ENCODE measurements around the gene CATSPER2. TPM values are rescaled to one million over a fixed set of nuclear protein-coding genes. Genes with fewer than 3 reads are reported as not detected.
"Not testable (repeated sequence)": the region's sequence is repeated elsewhere in the genome, so short reads cannot be mapped to it uniquely, and the experiment has no call there.

The CATSPER2 gene
- total RNA-seq, 2 experiments from 2014 or later: 13.9 to 15.3 TPM

DNA sequence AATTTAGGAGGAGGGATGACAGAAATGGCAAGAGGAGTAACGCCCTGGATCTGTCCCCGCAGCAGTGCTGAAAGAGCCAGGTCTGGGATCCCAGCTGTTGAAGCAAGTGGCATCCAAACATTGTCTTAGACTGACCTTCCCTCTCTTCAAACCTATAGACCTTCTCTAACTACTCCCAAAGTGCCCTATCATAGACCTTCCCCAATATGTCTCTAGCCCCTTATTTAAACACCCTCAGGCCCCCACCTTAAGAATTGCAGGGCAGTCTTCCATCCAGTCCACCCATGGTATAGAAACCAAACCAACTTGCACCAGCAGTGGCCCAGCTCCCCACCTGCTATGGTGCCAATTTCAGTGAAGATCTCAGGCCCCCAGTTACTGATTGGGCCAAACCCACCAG lies 48.4 kb downstream of the CATSPER2 start:
- DNase-seq (ENCODE audit: low spot score); POLR2A ChIA-PET; H3K4me3 ChIP-seq (ENCODE audit: low read depth, low read length, poor library complexity, severe bottlenecking); BruUV-seq (replicated peaks); H3K4me2 ChIP-seq (ENCODE audit: low read length); H3K27ac ChIP-seq (ENCODE audit: low read depth, low read length, poor library complexity, severe bottlenecking); H2AFZ ChIP-seq (ENCODE audit: low read length); H4K20me1 ChIP-seq (ENCODE audit: insufficient read depth, low read length); intact Hi-C loops (cut with micrococcal nuclease; ENCODE audit: unreplicated experiment); H3K79me2 ChIP-seq (ENCODE audit: insufficient read depth, low read depth, low read length); H3K36me3 ChIP-seq (ENCODE audit: insufficient read depth, low read length); H3K9me3 ChIP-seq (ENCODE audit: low read length); CTCF ChIA-PET (ENCODE audit: unreplicated experiment); H3K4me1 ChIP-seq (ENCODE audit: insufficient read depth, low read length, poor library complexity, severe bottlenecking); H3K9me2 ChIP-seq (ENCODE audit: insufficient read depth, low read length): not testable (repeated sequence)

DNA sequence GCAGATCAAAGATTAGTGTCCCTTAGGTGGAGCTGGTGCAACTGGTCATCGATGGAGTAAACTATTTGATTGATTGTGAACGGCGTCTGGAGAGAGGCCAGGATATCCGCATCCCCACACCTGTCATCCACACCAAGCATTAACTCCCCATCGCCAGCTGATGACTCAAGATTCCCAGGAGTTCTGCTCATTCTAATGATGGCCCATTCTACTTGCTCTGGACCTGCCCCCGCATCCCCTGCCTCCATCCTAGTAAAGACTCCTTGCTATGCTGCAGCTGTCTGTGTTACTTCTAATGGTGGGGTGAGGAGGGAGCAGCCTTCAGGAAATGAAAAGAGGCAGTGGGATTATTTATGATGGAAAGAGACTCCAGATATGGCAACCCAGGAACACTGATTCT lies 49.5 kb downstream of the CATSPER2 start:
- BruUV-seq (replicated peaks); H3K9me2 ChIP-seq (ENCODE audit: insufficient read depth, low read length); CTCF ChIA-PET (ENCODE audit: unreplicated experiment); H3K27ac ChIP-seq (ENCODE audit: low read depth, low read length, poor library complexity, severe bottlenecking); H4K20me1 ChIP-seq (ENCODE audit: insufficient read depth, low read length); intact Hi-C loops (cut with micrococcal nuclease; ENCODE audit: unreplicated experiment); DNase-seq (ENCODE audit: low spot score); H3K4me2 ChIP-seq (ENCODE audit: low read length); H3K4me3 ChIP-seq (ENCODE audit: low read depth, low read length, poor library complexity, severe bottlenecking); H2AFZ ChIP-seq (ENCODE audit: low read length); POLR2A ChIA-PET; H3K36me3 ChIP-seq (ENCODE audit: insufficient read depth, low read length); H3K9me3 ChIP-seq (ENCODE audit: low read length); H3K4me1 ChIP-seq (ENCODE audit: insufficient read depth, low read length, poor library complexity, severe bottlenecking); H3K79me2 ChIP-seq (ENCODE audit: insufficient read depth, low read depth, low read length): not testable (repeated sequence)

DNA sequence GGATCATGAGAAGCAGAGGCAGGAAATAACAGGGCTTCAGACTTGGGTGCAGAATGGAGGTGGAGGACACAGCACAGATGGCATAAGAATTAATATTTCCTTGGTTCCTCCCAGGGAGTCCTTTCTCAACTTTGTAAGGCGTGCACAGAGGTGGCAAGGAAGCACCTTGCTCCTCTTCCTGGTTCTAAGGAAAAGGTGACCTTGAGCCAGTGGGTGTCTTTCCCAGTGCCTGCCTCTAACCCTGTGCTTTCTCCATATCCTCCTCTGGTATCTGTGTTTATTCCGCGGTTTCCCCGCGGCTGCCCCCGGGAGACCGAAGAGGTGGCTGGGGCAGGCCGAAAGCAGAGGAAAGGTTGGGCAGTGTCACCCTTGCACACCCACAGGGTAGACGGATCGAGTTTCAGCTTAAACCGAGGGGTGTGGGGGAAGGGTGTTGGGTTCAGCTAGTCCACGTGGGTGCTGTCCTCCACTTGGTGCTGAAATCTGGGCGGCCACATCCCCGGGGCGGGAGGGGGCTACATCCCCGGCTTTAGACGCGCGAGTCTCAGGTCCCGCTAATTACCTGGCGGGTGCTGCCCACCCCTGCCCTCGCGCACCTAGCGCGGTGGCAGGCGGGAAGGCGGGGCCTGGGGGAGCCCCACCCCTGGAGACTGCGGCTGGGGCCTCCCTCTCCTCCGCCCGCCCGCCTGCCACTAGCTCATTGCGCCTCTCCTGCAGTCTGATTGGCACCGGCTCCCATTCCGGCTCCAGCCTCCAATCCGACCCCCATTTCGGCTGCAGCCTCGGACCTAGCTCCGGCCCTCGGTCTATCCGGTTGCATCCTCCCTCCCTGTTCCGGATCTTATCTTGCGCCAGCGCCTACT lies 55.1 kb downstream of the CATSPER2 start, which contains the start of gene CKMT1B:
Gene CKMT1B, plus strand, starts transcription at position 700 of the 863 bp plus-strand sequence. CDS start 192 bp downstream, outside the sequence.
- H3K9me2 ChIP-seq (ENCODE audit: insufficient read depth, low read length); H3K79me2 ChIP-seq (ENCODE audit: insufficient read depth, low read depth, low read length); H3K4me1 ChIP-seq (ENCODE audit: insufficient read depth, low read length, poor library complexity, severe bottlenecking); POLR2A ChIA-PET; H4K20me1 ChIP-seq (ENCODE audit: insufficient read depth, low read length); CTCF ChIA-PET (ENCODE audit: unreplicated experiment); H3K9me3 ChIP-seq (ENCODE audit: low read length); H3K4me3 ChIP-seq (ENCODE audit: low read depth, low read length, poor library complexity, severe bottlenecking); H3K27ac ChIP-seq (ENCODE audit: low read depth, low read length, poor library complexity, severe bottlenecking); intact Hi-C loops (cut with micrococcal nuclease; ENCODE audit: unreplicated experiment); H3K36me3 ChIP-seq (ENCODE audit: insufficient read depth, low read length); DNase-seq (ENCODE audit: low spot score); H2AFZ ChIP-seq (ENCODE audit: low read length); H3K4me2 ChIP-seq (ENCODE audit: low read length): not testable (repeated sequence)
- TSS peak; percentile 97 for BruUV-seq (replicated peaks)

DNA sequence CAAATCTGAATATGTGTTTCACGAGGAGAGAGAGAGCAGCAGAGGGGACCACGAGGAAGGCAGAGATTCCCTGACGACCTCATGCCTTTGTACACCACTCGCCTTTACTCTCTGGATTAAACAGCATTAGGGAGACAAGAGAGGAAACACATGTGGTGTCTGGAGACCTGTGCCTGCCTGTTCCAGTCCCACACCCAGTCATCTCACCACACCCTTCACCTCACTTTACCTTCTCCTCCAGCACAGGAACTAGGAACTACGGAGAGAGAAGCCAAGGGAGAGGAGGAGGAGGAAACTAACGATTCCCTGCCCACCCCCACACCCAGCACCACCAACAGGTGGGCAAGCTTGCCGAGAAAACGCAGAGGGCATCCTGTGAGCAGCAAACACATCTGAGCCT lies 55.8 kb downstream of the CATSPER2 start:
- CTCF ChIA-PET (ENCODE audit: unreplicated experiment); H4K20me1 ChIP-seq (ENCODE audit: insufficient read depth, low read length); H3K9me3 ChIP-seq (ENCODE audit: low read length); H3K79me2 ChIP-seq (ENCODE audit: insufficient read depth, low read depth, low read length); DNase-seq (ENCODE audit: low spot score); H3K36me3 ChIP-seq (ENCODE audit: insufficient read depth, low read length); intact Hi-C loops (cut with micrococcal nuclease; ENCODE audit: unreplicated experiment); H2AFZ ChIP-seq (ENCODE audit: low read length); H3K9me2 ChIP-seq (ENCODE audit: insufficient read depth, low read length); H3K4me1 ChIP-seq (ENCODE audit: insufficient read depth, low read length, poor library complexity, severe bottlenecking); POLR2A ChIA-PET; H3K27ac ChIP-seq (ENCODE audit: low read depth, low read length, poor library complexity, severe bottlenecking); H3K4me2 ChIP-seq (ENCODE audit: low read length); H3K4me3 ChIP-seq (ENCODE audit: low read depth, low read length, poor library complexity, severe bottlenecking); BruUV-seq (replicated peaks): not testable (repeated sequence)

DNA sequence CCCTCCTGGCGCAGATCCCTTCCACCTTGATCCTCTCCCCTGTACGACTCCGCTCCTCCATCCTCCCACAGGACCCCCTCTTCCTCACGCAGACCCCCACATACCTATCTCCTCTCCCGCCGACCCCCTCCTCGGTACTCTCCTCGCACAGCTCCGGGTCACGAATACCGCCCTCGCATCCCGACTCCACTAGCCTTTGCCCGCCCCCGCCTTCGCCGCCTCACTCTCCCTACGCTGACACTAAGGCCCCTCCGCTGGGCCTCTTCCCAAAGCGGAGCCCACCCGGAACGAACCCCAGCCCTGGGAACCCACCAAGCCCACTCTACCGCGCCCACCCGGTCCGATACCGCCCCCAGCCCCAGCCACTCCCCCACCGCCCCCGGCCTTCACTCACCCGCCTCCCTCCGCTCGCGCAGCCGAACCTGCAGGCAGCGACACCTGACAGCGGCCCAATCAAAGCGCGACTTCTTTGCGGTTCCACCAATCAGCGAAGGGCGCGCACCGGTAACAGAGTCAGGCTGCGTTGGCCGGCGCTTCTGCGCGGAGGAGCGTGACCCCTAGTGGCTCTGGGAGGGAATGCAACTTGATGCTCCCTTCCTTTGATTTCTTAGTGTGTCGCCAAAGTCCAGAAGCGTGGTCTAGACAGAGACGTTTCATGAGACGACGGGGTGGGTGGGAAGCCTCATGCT lies 58.7 kb downstream of the CATSPER2 start, which contains the start of gene PPIP5K1:
Gene PPIP5K1, minus strand, starts transcription at position 431 of the 689 bp plus-strand sequence. CDS start 5,704 bp downstream, outside the sequence.
- BruUV-seq (replicated peaks); H3K4me1 ChIP-seq (ENCODE audit: insufficient read depth, low read length, poor library complexity, severe bottlenecking); CTCF ChIA-PET (ENCODE audit: unreplicated experiment); H4K20me1 ChIP-seq (ENCODE audit: insufficient read depth, low read length); H3K4me2 ChIP-seq (ENCODE audit: low read length); H3K27ac ChIP-seq (ENCODE audit: low read depth, low read length, poor library complexity, severe bottlenecking); DNase-seq (ENCODE audit: low spot score); H3K79me2 ChIP-seq (ENCODE audit: insufficient read depth, low read depth, low read length); H2AFZ ChIP-seq (ENCODE audit: low read length); intact Hi-C loops (cut with micrococcal nuclease; ENCODE audit: unreplicated experiment); H3K9me2 ChIP-seq (ENCODE audit: insufficient read depth, low read length); H3K36me3 ChIP-seq (ENCODE audit: insufficient read depth, low read length); H3K4me3 ChIP-seq (ENCODE audit: low read depth, low read length, poor library complexity, severe bottlenecking); POLR2A ChIA-PET; H3K9me3 ChIP-seq (ENCODE audit: low read length): not testable (repeated sequence)

All from OCI-LY7 (cell line).